ENCODE data around the gene SDK1.
"Not testable (repeated sequence)": the region's sequence is repeated elsewhere in the genome, so short reads cannot be mapped to it uniquely, and the experiment has no call there.

SDK1 gene

DNA sequence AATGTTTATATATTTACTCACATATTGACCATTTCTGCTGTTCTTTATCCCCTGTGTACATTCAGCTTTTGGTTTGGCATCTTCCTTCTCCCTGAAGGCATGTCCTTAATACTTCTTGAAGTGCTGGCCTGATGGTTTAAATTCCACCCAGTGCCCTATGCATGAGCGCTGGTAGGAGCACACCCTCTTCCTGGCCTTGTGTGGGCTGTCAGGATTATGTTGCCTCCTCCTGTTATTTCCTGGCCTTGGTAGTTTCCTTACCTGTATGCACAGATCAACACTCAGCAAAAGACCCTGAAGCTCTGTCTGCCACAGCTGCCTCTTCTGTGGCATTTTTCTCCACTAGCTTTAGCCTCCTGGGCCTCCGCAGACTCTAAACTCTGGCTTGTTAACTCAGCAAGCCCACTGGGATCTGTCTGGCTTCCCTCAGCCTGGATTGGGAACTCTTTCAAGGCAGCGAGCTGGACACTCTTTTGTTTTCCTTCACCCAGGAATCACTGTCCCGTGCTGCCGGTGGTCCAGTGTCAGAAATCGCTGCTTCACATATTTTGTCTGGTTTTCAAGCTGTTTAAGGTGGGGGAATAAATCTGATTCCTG, 595.2 kb downstream of the SDK1 start:
- no peak for DNase-seq

DNA sequence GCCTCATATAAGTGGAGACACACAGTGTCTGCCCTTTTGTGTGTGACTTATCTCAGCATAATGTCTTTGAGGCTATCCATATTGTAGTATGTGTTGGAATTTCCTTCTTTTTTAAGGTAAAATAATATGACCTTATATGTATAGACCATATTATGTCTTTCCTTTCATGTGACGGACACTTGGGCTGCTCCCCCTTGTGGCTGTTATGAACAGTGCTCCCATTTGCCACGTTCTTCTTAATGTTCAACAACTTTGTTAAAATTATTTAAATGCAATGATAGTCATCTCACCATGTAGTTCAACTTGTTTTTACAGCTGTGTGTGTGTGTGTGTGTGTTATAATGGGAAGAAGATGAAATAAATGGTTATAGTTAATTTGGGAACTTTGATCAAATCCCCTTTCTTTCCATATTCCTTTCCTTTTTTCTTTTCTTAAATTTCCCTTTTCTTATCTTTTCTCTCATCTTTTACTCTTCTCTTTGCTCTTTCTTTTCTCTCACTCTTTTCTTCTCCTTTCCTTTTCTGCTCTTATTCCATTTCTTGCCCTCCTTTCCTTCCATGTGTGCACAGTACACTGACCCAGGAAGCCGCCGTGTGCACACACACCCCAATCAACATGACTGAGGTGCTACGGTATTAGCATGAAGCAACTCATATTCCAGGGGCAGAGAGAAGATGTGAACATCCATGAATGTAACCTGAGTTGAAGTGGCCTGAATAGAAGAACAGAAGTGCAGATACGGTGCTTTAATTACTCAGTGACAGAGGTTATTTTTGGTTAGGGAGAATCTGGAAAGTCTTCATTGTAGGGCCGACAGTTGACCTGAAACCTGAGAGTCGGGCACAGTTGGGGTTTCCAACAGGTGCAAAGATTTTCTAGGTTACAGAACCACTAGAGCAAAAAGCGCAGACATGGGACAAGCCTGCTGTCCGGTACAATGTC, 596.6 kb downstream of the SDK1 start:
- peak; percentile 50 for DNase-seq

DNA sequence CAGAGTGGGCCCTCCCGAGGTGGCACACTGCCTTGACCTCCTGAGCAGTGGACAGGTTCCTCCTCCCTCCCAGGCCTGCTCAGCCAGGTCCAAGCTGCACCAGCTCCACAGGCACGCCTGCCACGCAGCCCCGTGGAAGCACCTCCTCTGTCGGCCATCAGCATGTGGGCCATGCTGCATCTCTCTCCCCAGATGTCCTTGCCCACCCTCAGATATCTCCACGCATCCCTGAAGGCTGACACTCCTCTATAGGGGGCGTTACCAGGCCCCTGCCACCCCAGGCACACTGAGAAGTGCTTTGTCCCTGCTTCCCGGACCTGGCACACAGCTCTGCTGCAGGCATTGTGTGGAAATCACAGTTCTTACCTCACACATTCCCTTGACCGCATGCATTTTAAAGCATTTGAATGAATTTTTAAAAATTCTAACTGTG, 598.5 kb downstream of the SDK1 start:
- no peak for DNase-seq

DNA sequence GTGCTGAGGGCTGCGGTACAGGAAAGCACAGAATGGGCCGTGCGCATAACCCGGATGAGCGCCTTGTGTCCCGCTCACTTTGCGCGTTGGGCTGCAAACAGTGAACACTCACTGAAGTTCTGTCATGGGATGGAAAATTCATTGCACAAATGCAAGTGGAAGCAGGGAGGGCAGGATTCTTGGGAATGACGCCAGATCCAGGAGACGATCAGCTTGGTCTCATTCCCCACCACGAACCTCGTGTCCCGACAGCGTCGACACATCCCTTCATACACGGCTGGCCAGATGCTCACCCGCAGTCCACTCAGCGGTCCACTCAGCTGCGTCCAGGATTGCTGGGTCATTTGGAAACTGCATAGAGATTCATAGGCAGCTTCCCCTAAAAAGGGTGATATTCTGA, 607.1 kb downstream of the SDK1 start:
- DNase-seq = no peak

DNA sequence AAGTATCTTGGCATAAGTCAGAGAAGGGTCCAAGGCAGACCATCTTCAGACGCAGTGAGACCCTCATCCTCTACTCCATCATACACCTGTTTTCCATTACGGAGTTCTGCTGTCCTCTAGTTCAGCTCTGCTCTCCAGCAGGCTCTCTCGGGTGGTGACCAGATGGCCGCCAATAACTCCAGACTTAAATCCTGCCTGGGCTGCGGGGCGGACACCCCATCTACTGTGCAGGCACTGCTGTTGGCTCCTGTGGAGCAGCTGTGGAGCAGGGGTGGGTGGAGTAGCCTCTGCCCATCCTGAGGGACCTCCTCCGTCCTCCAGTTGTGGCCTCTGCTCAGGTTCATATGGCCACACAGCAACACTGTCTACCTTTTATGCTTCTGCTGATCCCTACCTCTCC, 608.1 kb downstream of the SDK1 start:
- no peak for DNase-seq

DNA sequence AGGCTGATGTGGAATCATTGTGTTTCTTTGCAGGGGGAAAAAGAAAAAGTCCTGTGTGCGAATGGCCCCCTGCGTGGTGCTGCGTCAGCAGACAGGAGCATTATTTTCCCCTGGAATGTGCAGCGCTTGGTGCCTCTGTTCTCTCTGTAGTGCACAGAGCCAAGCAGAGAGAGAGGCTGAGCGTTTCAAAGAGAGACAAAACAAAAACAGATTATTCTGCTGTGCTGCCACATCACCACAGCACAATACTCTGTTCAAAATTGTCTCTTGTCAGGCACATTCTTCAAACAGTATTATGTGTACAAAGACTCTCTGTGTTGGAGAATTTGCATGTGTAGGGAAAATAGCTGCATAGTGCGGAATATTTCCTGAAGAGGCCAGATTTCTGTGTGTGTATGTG, 609.0 kb downstream of the SDK1 start:
- no peak for DNase-seq

GRCh38 chr7:3911685-3912084, 610.6 kb downstream of the SDK1 start:
- no peak for DNase-seq

DNA sequence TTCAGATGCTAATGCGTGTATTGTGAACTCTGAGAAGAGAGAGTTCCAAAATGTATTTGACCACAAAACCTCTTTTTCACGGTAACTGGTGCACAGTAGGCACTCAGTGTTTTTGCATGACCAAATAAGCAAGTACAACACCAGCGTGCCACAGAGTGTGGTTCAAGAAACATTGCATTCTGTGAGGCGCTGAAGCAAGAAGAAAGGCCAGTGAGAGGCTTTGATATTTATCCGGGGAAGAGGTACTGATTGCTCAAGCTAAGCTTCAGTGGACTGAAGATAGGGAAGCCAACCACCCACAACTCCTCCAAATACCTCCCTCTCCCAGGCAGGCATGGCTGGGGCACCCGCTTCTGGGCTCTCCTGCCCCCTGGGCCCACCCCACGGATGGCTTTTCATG, 611.2 kb downstream of the SDK1 start:
- DNase-seq = no peak

GRCh38 chr7:3914051-3914775, 613.2 kb downstream of the SDK1 start:
- DNase-seq = no peak

GRCh38 chr7:3915337-3915878, 614.4 kb downstream of the SDK1 start:
- DNase-seq = no peak

DNA sequence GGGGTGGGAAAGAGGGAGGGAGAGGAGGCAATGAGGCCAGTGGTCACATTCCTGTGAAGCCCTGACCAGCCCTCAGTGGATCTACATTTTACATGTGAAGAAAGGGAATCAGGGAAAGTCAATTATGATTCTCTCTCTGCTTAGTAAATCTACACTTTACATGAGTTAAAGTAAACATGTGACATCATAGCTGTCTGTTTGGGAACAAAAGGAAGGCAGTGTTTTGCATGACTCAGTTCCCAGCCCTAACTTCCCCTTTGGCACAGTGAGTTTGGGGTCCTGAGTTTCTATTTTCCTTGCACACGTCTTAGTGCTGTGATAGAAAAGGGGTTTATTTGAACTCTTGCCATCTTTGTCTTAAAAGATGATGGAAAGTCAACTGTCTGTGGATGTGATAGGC, 615.1 kb downstream of the SDK1 start:
- peak; percentile 22 for DNase-seq

DNA sequence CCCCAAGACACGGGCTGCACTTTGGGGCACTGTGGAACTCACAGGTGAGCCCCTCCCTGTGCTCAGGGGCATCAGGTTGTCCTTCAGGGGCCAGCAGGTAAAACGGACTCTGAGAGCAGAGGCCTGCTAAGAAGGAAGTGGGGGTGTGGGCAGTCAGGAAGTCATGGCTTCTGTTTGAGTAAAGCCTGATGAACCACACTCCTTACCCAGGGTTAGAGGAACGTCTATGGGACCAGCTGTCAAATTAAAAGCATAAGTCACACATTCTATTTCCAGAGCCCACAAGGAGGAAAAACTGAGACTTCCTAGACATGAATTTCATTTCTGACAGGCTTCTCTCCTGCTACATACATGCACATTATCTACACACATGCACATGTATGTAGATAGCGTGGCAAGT, 616.4 kb downstream of the SDK1 start:
- no peak for DNase-seq

- DNase-seq = no peak
Measured at GRCh38 chr7:3918576-3918975, 617.5 kb downstream of the SDK1 start.

DNA sequence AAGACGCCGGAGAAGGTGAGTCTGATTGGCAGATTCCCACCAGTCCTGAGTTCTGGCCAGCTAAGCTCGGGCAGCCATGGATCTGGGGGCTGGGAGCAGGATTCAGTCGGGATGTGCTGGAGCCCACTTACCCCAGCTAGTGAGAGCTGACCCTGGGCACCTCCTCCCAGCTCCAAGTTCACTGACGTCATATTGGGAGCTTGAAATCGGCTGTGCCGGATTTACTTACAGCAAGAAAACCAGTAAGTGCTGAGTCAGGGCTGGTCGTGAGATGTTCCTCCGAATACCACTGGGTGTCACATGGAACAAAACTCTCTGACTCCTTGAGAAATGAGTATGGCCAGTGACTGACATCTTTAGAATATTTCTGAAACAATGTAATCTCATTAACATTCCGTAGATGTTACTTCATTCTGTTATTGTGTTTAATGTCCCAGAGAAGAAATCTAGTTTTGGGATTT, 621.2 kb downstream of the SDK1 start:
- DNase-seq = peak; percentile 95

GRCh38 chr7:3923307-3923918, 622.4 kb downstream of the SDK1 start:
- DNase-seq = no peak

DNA sequence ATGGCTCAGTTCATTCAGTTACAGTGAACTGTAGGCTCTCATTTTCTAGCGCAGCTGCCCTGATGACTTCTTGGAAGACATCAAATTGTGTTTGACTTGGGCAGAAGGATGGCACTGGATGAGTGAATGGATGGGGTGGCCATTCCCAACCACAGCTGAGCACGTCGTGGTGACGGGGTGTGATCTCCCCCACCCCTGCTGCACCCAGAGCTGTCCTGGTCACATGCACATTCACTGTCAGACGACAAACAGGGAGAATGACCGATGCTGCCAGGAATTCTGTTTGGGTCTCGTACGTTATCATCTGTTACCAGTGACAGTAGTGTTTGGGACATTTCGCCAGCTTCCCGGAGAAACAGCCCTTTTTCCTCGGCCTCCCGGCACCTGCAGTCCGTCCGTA, 623.2 kb downstream of the SDK1 start:
- DNase-seq = no peak

DNA sequence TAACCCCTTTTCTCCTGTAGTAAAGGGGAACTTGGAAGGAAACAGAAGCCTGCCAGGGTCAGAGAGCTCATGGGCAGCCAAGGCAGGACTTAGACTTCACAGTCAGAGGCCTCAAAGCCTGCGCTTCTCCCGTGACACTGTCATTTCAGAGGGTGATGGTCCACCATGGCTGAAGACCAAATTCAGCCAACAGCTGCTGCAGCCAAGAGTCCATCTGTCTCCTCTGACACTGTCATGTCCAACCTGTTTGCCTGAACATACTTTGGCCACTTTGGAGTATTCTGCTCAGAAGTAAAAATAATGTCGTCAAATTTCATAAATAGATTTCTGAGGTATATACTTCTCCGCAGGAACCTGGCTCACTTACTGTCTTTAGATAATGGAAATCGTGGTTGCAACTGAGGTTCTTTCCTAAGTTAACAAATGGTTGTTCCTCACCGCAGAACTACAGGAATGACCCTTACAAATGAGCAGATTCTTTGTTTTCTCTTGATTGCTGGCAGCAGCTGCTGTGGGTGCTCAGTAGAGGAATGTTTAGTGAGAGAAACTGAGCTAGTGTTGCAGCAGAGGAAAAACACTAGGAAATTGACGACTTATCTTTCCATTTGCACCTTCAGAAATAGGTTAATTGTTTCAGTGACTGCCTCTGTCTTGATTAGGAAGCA, 626.5 kb downstream of the SDK1 start:
- no peak for DNase-seq

DNA sequence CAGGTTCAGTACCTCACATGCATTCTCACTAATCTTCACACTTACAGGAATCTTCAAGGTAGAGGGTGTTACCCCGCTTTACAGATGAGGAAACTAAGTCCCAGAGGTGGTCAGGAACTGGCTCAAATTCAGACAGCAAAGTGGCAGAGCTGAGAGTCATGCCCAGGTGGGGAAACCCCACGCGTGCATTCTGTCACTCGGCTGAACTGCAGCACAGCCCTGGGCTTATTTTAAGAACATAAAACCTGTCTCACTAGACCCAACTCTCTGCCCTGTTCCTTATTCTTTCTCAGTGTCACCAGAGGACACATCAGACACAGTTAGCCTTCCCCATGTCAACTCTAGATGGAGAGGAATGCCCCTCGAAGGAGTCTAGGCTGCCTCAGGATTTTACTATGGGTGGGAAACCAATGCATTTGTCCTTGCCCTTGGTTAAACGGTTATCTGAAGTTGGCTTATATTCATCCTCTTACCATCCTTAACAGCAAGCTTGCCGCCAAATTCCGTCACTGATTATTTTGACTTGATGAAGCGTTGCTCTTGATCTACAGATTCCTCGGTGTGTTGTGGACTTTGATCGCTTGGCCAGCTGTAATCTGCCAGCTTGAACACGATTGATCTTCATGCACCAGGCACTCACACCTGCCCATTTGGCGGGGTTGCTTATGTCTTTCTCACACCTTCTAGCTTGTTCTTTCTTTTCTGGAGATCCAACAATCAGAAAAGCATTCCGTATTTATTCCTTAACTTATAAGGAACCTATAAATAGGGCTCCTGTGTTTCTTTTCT, 627.9 kb downstream of the SDK1 start:
- no peak for DNase-seq

- DNase-seq = no peak
Measured at GRCh38 chr7:3931843-3932242, 630.8 kb downstream of the SDK1 start.

DNA sequence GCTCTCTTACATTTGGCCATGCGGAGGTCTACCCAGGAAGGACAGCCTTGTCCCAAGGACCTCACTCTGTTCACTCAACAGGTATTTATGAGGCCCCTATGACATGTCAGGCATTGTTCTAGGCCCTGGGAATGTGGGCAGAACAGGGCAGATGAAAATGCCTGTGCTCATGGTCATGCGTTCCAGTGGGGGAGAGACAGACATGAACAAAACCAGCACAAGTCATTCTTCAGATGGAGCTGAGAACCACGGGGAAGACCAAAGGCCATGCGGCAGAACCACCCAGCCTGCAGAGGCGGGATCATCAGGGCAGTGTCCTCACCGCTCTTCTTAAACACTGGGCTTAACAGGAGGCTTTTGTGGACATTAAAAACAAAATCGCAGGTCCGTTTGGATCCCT, 636.1 kb downstream of the SDK1 start:
- no peak for DNase-seq

GRCh38 chr7:3937605-3938004, 636.6 kb downstream of the SDK1 start:
- no peak for DNase-seq

DNA sequence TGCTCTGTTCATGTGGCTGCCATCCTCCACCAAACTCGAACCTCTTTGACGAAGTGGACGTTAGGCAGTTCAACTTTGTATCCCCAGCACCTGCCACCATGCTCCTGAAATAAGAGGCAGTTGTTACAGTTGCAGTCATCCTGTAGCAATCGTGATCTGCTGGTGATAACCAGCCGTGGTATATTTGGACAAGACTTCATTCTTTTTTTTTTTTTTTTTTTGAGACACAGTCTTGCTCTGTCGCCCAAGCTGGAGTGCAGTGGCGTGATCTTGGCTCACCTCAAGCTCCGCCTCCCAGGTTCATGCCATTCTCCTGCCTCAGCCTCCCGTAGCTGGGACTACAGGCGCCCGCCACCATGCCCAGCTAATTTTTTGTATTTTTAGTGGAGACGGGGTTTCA, 640.7 kb downstream of the SDK1 start:
- DNase-seq = not testable (repeated sequence)
